A673 (cell line): ENCODE results near the gene TLE1. TPM values are rescaled to one million over a fixed set of nuclear protein-coding genes. Genes with fewer than 3 reads are reported as not detected.

Experiments
- BruUV-seq: library from RNA; stranded (reverse); fragments of 400-500 nt; replicated peaks from 2 replicates; lab custom pipeline; 2021; lab: Mats Ljungman, UMichigan
- CTCF ChIA-PET: fragments of 300-600 bp; sonication (Branson Sonifier 250); formaldehyde crosslinking; loops from one replicate; lab custom pipeline; 2022; ENCODE audit warnings: antibody characterized with exemption; lab: Charles Lee
- POLR2A ChIA-PET: fragments of 300-600 bp; sonication (Branson Sonifier 250); formaldehyde crosslinking; loops from one replicate; lab custom pipeline; 2022; ENCODE audit warnings: antibody characterized with exemption; ENCODE audit not compliant: low non-redundant PET; lab: Charles Lee
- DNase-seq: peaks from one replicate; pipeline ENCODE4 v3.0.0-alpha.2; 2015; ENCODE audit warnings: low spot score
- H3K27ac ChIP-seq: fragments of 200-600 bp; sonication (generic); 2 replicates; pipeline ENCODE4 v1.5.1; 2016; ENCODE audit warnings: mixed run types, low read depth, mild to moderate bottlenecking, mixed read lengths, antibody characterized with exemption, low read length; ENCODE audit not compliant: poor library complexity, severe bottlenecking
- H3K27me3 ChIP-seq: fragments of 200-600 bp; sonication (generic); replicated peaks from 2 replicates; pipeline ENCODE4 v1.6.1; 2017; ENCODE audit warnings: mixed run types, low read depth, mild to moderate bottlenecking, mixed read lengths, antibody characterized with exemption, low read length; ENCODE audit not compliant: insufficient read depth, poor library complexity
- H3K36me3 ChIP-seq: fragments of 200-600 bp; sonication (generic); 2 replicates; pipeline ENCODE4 v1.6.1; 2016; ENCODE audit warnings: mixed run types, mild to moderate bottlenecking, mixed read lengths, antibody characterized with exemption, low read length; ENCODE audit not compliant: insufficient read depth, poor library complexity, severe bottlenecking
- H3K4me1 ChIP-seq: fragments of 200-600 bp; sonication (generic); 2 replicates; pipeline ENCODE4 v1.6.1; 2017; ENCODE audit warnings: mixed run types, mild to moderate bottlenecking, mixed read lengths, antibody characterized with exemption, low read length; ENCODE audit not compliant: insufficient read depth, poor library complexity, severe bottlenecking
- H3K4me3 ChIP-seq: fragments of 200-600 bp; sonication (generic); 2 replicates; pipeline ENCODE4 v1.5.1; 2016; ENCODE audit warnings: low read depth, mixed run types, mild to moderate bottlenecking, mixed read lengths, low read length; ENCODE audit not compliant: poor library complexity, severe bottlenecking
- H3K9me3 ChIP-seq: fragments of 200-600 bp; sonication (generic); 2 replicates; pipeline ENCODE4 v1.6.1; 2016; ENCODE audit warnings: mixed run types, low read depth, mild to moderate bottlenecking, mixed read lengths, antibody characterized with exemption, low read length; ENCODE audit not compliant: poor library complexity, severe bottlenecking
- EZH2 ChIP-seq: fragments of 200-600 bp; sonication (generic); IDR thresholded peaks from 2 replicates; pipeline ENCODE4 v1.6.1; 2017; ENCODE audit warnings: borderline replicate concordance, low read depth, mild to moderate bottlenecking, mixed read lengths, antibody characterized with exemption, low read length; ENCODE audit not compliant: poor library complexity, severe bottlenecking
- intact Hi-C: fragments of 100-400 bp; cut with micrococcal nuclease; formaldehyde crosslinking; loops from one replicate; pipeline ENCODE4 v1.10.0; 2022; ENCODE audit not compliant: unreplicated experiment
- total RNA-seq: library from RNA; stranded (reverse); gene quantifications from 2 replicates; pipeline ENCODE4 v1.2.3, GENCODE V29; 2021
- TF ChIP-seq, protein P1 (sequence below): fragments of 300-800, 200-600 bp; sonication (generic); conservative IDR thresholded peaks from 2 replicates; pipeline ENCODE4 v1.5.1; 2017; ENCODE audit warnings: low read depth, mild to moderate bottlenecking, antibody characterized with exemption, low read length, moderate library complexity, mixed read lengths

TLE1 gene
- total RNA-seq, 1 experiment from 2014 or later, result 2.2 TPM

- BruUV-seq, result no TSS peak
- H3K27ac ChIP-seq, result no peak overlapping the region
- no peaks in the 10 kb centered on the region for H3K4me1 ChIP-seq
- DNase-seq, result no peak
- intact Hi-C loops, result no loop called here
- H3K36me3 ChIP-seq, result no peaks in the 10 kb centered on the region
- H3K9me3 ChIP-seq, result no peaks in the 10 kb centered on the region
- TF ChIP-seq, protein P1, sequence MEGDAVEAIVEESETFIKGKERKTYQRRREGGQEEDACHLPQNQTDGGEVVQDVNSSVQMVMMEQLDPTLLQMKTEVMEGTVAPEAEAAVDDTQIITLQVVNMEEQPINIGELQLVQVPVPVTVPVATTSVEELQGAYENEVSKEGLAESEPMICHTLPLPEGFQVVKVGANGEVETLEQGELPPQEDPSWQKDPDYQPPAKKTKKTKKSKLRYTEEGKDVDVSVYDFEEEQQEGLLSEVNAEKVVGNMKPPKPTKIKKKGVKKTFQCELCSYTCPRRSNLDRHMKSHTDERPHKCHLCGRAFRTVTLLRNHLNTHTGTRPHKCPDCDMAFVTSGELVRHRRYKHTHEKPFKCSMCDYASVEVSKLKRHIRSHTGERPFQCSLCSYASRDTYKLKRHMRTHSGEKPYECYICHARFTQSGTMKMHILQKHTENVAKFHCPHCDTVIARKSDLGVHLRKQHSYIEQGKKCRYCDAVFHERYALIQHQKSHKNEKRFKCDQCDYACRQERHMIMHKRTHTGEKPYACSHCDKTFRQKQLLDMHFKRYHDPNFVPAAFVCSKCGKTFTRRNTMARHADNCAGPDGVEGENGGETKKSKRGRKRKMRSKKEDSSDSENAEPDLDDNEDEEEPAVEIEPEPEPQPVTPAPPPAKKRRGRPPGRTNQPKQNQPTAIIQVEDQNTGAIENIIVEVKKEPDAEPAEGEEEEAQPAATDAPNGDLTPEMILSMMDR, result no peak
- no peak for TF ChIP-seq EZH2
- ChIA-PET POLR2A (no interaction called here), CTCF (no interaction called here)
- H3K4me3 ChIP-seq, result no peak overlapping the region
- H3K27me3 ChIP-seq, result peaks cover 12% of the 10 kb centered on the region
Measured at GRCh38 chr9:81682177-81682576, 7.2 kb downstream of the TLE1 start.

DNA sequence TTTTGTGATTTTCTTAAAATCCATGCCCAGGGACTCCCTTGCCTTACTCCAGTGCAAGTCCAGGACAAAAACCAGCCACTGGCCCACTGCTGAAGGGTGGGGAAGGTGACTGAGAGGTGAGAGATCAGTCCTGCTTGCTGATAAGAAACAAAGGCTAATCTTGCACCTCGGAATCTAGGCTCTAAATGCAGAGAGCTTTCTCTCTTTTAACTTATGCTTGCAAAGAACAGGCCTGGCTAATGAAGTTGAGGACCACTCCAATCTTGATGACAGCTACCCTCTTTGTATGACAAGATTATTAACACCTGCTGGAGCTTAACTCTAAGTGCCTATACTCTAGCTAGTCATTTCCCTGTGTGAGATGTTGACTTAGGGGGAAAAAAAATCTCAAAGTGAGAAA, 8.8 kb downstream of the TLE1 start:
- CTCF ChIA-PET, result no interaction called here
- DNase-seq, result no peak
- Histone ChIP-seq H3K27ac (no peak overlapping the region), H3K4me3 (no peak overlapping the region), H3K4me1 (no peaks in the 10 kb centered on the region), H3K27me3 (no peaks in the 10 kb centered on the region), H3K36me3 (no peaks in the 10 kb centered on the region), H3K9me3 (no peaks in the 10 kb centered on the region)
- no TSS peak for BruUV-seq
- intact Hi-C loops, result no loop called here
- no peak for TF ChIP-seq EZH2
- TF ChIP-seq, protein P1, result no peak
- POLR2A ChIA-PET, result no interaction called here

DNA sequence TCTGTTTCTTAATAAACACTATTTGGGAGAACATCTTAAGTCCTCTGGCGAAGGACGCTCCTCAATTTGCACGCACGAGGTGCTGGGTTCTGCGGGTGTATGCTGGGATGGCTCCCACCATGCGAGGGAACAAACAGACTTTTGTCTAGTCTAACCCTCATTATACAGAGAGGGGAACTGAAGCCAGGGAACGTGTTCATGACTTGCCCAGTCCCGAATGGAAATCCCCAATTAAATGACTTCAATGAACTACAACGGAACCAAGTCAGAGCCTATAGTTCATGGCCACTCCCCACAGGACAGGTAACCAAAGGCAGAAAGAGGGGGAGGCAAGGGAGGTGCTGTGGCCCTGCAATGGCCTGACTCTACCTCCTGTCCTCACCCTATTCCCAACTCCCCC, 9.3 kb downstream of the TLE1 start:
- no peaks in the 10 kb centered on the region for H3K4me1 ChIP-seq

More for the DNA sequence above, 9.3 kb downstream of the TLE1 start:
- Histone ChIP-seq H3K9me3 (no peaks in the 10 kb centered on the region), H3K27ac (no peak overlapping the region), H3K4me3 (no peak overlapping the region), H3K36me3 (no peaks in the 10 kb centered on the region), H3K27me3 (no peaks in the 10 kb centered on the region)
- no TSS peak for BruUV-seq
- CTCF ChIA-PET, result no interaction called here
- no peak for DNase-seq
- POLR2A ChIA-PET, result no interaction called here
- intact Hi-C loops, result no loop called here
- TF ChIP-seq EZH2, result no peak
- TF ChIP-seq, protein P1, result no peak
